MM.1S (cell line): ENCODE data around the gene GPR27.

ENCODE experiments used
- DNase-seq: peaks from one replicate; pipeline ENCODE4 v3.0.0-alpha.2; 2015
- H2AFZ ChIP-seq: fragments of 300-600 bp; sonication (generic); 2 replicates; pipeline ENCODE4 v1.6.0; 2016; ENCODE audit warnings: antibody characterized with exemption, low read length
- H3F3A ChIP-seq: fragments of 300-600 bp; sonication (generic); 2 replicates; pipeline ENCODE4 v1.6.1; 2016; ENCODE audit warnings: mild to moderate bottlenecking, antibody characterized with exemption, low read length, moderate library complexity, mixed read lengths; ENCODE audit not compliant: insufficient read depth
- H3K27ac ChIP-seq: fragments of 300-600 bp; sonication (generic); 2 replicates; pipeline ENCODE4 v1.5.1; 2016; ENCODE audit warnings: mild to moderate bottlenecking, low read length
- H3K27me3 ChIP-seq: fragments of 300-600 bp; sonication (generic); replicated peaks from 2 replicates; pipeline ENCODE4 v1.6.0; 2016; ENCODE audit warnings: low read length; ENCODE audit not compliant: insufficient read depth
- H3K36me3 ChIP-seq: fragments of 300-600 bp; sonication (generic); replicated peaks from 2 replicates; pipeline ENCODE4 v1.6.1; 2016; ENCODE audit warnings: mild to moderate bottlenecking, low read length, mixed read lengths; ENCODE audit not compliant: insufficient read depth
- H3K4me1 ChIP-seq: fragments of 300-600 bp; sonication (generic); 2 replicates; pipeline ENCODE4 v1.6.1; 2016; ENCODE audit warnings: low read length, mixed read lengths
- H3K4me2 ChIP-seq: fragments of 300-600 bp; sonication (generic); 2 replicates; pipeline ENCODE4 v1.6.0; 2016; ENCODE audit warnings: low read depth, low read length
- H3K4me3 ChIP-seq: fragments of 300-600 bp; sonication (generic); 2 replicates; pipeline ENCODE4 v1.5.1; 2016; ENCODE audit warnings: low read length, mixed read lengths
- H3K79me2 ChIP-seq: fragments of 300-600 bp; sonication (generic); 2 replicates; pipeline ENCODE4 v1.6.1; 2016; ENCODE audit warnings: mixed run types, low read length, mixed read lengths
- H3K9ac ChIP-seq: fragments of 300-600 bp; sonication (generic); 2 replicates; pipeline ENCODE4 v1.6.1; 2016; ENCODE audit warnings: low read length, mixed read lengths
- H3K9me2 ChIP-seq: fragments of 300-600 bp; sonication (generic); replicated peaks from 2 replicates; pipeline ENCODE4 v1.6.1; 2016; ENCODE audit warnings: mild to moderate bottlenecking, low read length, mixed read lengths; ENCODE audit not compliant: insufficient read depth
- H3K9me3 ChIP-seq: fragments of 300-600 bp; sonication (generic); replicated peaks from 2 replicates; pipeline ENCODE4 v1.6.1; 2016; ENCODE audit warnings: mild to moderate bottlenecking, low read length, mixed read lengths; ENCODE audit not compliant: insufficient read depth
- H4K20me1 ChIP-seq: fragments of 300-600 bp; sonication (generic); 2 replicates; pipeline ENCODE4 v1.6.1; 2016; ENCODE audit warnings: mild to moderate bottlenecking, low read length, moderate library complexity, mixed read lengths; ENCODE audit not compliant: insufficient read depth
- CTCF ChIP-seq: fragments of 300-600 bp; sonication (generic); IDR thresholded peaks from 2 replicates; pipeline ENCODE4 v1.5.1; 2016; ENCODE audit warnings: antibody characterized with exemption, low read length, mixed read lengths
- EZH2 ChIP-seq: fragments of 300-600 bp; sonication (generic); optimal IDR thresholded peaks from 2 replicates; pipeline ENCODE3; 2017; ENCODE audit warnings: low read depth, mild to moderate bottlenecking, antibody characterized with exemption, low read length, mixed read lengths
- EZH2phosphoT487 ChIP-seq: fragments of 300-600 bp; sonication (generic); IDR thresholded peaks from 2 replicates; pipeline ENCODE4 v1.6.1; 2018; ENCODE audit warnings: antibody characterized with exemption, low read length

Gene GPR27

GRCh38 chr3:71796290-71796689 is 42.6 kb downstream of the GPR27 start:
- Histone ChIP-seq H3K27ac (no peak overlapping the region), H3K9ac (no peak overlapping the region)
- DNase-seq: no peak

GRCh38 chr3:71797455-71797854 is 43.8 kb downstream of the GPR27 start:
- TF ChIP-seq CTCF (no peak), EZH2 (no peak), EZH2phosphoT487 (no peak)
- Histone ChIP-seq H3K27ac (no peak overlapping the region), H3K4me3 (no peak overlapping the region), H3F3A (no peaks in the 10 kb centered on the region), H3K9ac (no peak overlapping the region), H3K4me1 (no peaks in the 10 kb centered on the region), H3K36me3 (no peaks in the 10 kb centered on the region), H2AFZ (no peak overlapping the region), H3K9me2 (no peaks in the 10 kb centered on the region), H3K27me3 (no peaks in the 10 kb centered on the region), H4K20me1 (no peaks in the 10 kb centered on the region), H3K4me2 (no peak overlapping the region), H3K9me3 (no peaks in the 10 kb centered on the region), H3K79me2 (no peaks in the 10 kb centered on the region)
- no peak for DNase-seq

More at GRCh38 chr3:71796290-71796689, 42.6 kb downstream of the GPR27 start:
- Histone ChIP-seq H3K36me3 (no peaks in the 10 kb centered on the region), H4K20me1 (no peaks in the 10 kb centered on the region), H3K4me3 (no peak overlapping the region), H3K9me3 (no peaks in the 10 kb centered on the region), H2AFZ (no peak overlapping the region), H3F3A (no peaks in the 10 kb centered on the region), H3K27me3 (no peaks in the 10 kb centered on the region), H3K9me2 (no peaks in the 10 kb centered on the region), H3K4me1 (no peaks in the 10 kb centered on the region), H3K4me2 (no peak overlapping the region), H3K79me2 (no peaks in the 10 kb centered on the region)
- no peak for TF ChIP-seq EZH2phosphoT487
- no peak for TF ChIP-seq CTCF
- no peak for TF ChIP-seq EZH2

- no peaks in the 10 kb centered on the region for H3K79me2 ChIP-seq
- no peak for DNase-seq
- TF ChIP-seq CTCF: no peak
- no peak for TF ChIP-seq EZH2
- no peak for TF ChIP-seq EZH2phosphoT487
- no peaks in the 10 kb centered on the region for H3K36me3 ChIP-seq
- H3K27ac ChIP-seq: no peak overlapping the region
- H4K20me1 ChIP-seq: no peaks in the 10 kb centered on the region
- H3K9me3 ChIP-seq: no peaks in the 10 kb centered on the region
- H2AFZ ChIP-seq: no peak overlapping the region
- no peak overlapping the region for H3K4me3 ChIP-seq
- no peak overlapping the region for H3K4me2 ChIP-seq
- no peak overlapping the region for H3K9ac ChIP-seq
- H3K27me3 ChIP-seq: no peaks in the 10 kb centered on the region
- H3K9me2 ChIP-seq: no peaks in the 10 kb centered on the region
- no peaks in the 10 kb centered on the region for H3F3A ChIP-seq
- no peaks in the 10 kb centered on the region for H3K4me1 ChIP-seq
Observed at GRCh38 chr3:71800023-71800422, 46.4 kb downstream of the GPR27 start.
